Activated B cell treated with CpG ODN at 0.5 μM for 24 hours (primary cell): Measurements from ENCODE around the gene UBAC2. TPM values are rescaled to one million over a fixed set of nuclear protein-coding genes. Genes with fewer than 3 reads are reported as not detected.

Experiments
- ATAC-seq: fragments of 200-7000 bp; cut with Tn5 transposase; one replicate; pipeline ENCODE4 v1.10.0; 2021; ENCODE audit warnings: low read depth, mild to moderate bottlenecking, moderate library complexity
- CTCF ChIA-PET: fragments of 350-600 bp; sonication (Branson Sonifier 250); formaldehyde crosslinking; loops from one replicate; lab custom pipeline; 2021; ENCODE audit warnings: antibody characterized with exemption; lab: Charles Lee
- POLR2A ChIA-PET: fragments of 350-600 bp; sonication (Branson Sonifier 250); formaldehyde crosslinking; loops from one replicate; lab custom pipeline; 2021; ENCODE audit warnings: antibody characterized with exemption; lab: Charles Lee
- DNase-seq: peaks from one replicate; pipeline ENCODE4 v3.0.0; 2022
- H3K27ac Mint-ChIP-seq: one replicate; pipeline ENCODE4 v1.8.0; 2020; ENCODE audit warnings: mixed read lengths
- H3K27me3 Mint-ChIP-seq: one replicate; pipeline ENCODE4 v1.8.0; 2021; ENCODE audit warnings: mixed read lengths
- H3K36me3 Mint-ChIP-seq: one replicate; pipeline ENCODE4 v1.8.0; 2021; ENCODE audit warnings: low read depth, mixed read lengths
- H3K4me1 Mint-ChIP-seq: one replicate; pipeline ENCODE4 v1.8.0; 2021; ENCODE audit warnings: mixed read lengths
- H3K4me3 Mint-ChIP-seq: one replicate; pipeline ENCODE4 v1.8.0; 2020; ENCODE audit warnings: mild to moderate bottlenecking, mixed read lengths
- H3K9me3 Mint-ChIP-seq: one replicate; pipeline ENCODE4 v1.8.0; 2020; ENCODE audit warnings: mixed read lengths
- intact Hi-C: fragments of 100-400 bp; cut with micrococcal nuclease; formaldehyde crosslinking; loops from one replicate; pipeline ENCODE4 v1.15.1; 2024
- total RNA-seq: library from RNA; stranded (reverse); gene quantifications from 2 replicates; pipeline ENCODE4 v1.2.3, GENCODE V29; 2022
- TF ChIP-seq, protein P1 (sequence below): fragments of 200-600 bp; IDR thresholded peaks from one replicate; pipeline ENCODE4 v1.8.0; 2022; ENCODE audit warnings: antibody characterized with exemption, mild to moderate bottlenecking

Gene UBAC2
- total RNA-seq, 1 donor from 2014 or later, result 51.0 TPM

DNA sequence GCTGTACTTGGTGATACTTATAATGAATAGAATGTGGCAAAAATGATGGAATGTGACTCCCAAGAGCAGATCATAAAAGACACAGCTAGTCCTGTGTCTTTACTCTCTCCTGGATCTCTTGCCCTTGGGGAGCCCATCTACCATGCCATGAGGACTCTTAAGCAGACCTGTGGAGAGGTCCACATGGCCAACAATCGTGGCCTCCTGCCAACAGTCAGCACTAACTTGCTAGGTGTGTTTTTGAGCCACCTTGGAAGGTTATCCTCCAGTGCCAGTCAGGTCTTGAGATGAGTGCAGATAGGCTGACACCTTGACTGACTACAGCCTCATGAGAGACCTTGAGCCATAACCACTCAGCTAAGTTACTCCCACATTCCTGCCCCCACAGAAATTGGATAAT is 128.8 kb downstream of the UBAC2 start:
- H3K27me3 Mint-ChIP-seq, result no peaks in the 10 kb centered on the region
- ChIA-PET POLR2A (interaction anchor here (1.0 kb wide), 1 partner anchor 96 kb away, joined by 5 read pairs; no protein-coding TSS in a partner anchor), CTCF (interaction anchor here (0.7 to 1.3 kb wide), 2 partner anchors 18 to 46 kb away, joined by 3 read pairs; no protein-coding TSS in a partner anchor)
- intact Hi-C loops, result no loop called here
- ATAC-seq, result no peak
- H3K4me3 Mint-ChIP-seq, result no peak overlapping the region
- no peaks in the 10 kb centered on the region for H3K9me3 Mint-ChIP-seq
- H3K36me3 Mint-ChIP-seq, result peaks cover 32% of the 10 kb centered on the region
- no peak overlapping the region for H3K27ac Mint-ChIP-seq
- TF ChIP-seq, protein P1, sequence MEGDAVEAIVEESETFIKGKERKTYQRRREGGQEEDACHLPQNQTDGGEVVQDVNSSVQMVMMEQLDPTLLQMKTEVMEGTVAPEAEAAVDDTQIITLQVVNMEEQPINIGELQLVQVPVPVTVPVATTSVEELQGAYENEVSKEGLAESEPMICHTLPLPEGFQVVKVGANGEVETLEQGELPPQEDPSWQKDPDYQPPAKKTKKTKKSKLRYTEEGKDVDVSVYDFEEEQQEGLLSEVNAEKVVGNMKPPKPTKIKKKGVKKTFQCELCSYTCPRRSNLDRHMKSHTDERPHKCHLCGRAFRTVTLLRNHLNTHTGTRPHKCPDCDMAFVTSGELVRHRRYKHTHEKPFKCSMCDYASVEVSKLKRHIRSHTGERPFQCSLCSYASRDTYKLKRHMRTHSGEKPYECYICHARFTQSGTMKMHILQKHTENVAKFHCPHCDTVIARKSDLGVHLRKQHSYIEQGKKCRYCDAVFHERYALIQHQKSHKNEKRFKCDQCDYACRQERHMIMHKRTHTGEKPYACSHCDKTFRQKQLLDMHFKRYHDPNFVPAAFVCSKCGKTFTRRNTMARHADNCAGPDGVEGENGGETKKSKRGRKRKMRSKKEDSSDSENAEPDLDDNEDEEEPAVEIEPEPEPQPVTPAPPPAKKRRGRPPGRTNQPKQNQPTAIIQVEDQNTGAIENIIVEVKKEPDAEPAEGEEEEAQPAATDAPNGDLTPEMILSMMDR, result no peak
- H3K4me1 Mint-ChIP-seq, result peaks cover 39% of the 10 kb centered on the region
- no peak for DNase-seq

DNA sequence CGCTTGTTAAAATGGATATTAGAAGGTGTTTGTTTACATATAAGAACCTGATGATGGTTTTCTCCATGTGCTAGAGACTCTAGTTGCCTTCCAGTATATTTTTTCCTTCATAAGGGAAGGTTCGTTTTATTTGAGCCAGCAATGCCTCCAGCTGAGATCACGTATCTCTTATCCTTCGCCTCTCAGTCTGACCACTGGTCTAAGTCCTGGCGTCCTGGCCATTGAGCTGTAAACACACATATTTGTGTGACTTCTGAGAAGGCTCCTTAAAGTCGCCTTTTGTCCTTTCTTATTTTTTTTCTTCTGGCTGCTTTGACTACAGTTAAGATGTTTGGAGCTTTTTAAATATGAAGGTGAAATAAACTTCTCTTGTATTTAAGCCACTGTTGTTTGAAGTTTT is 130.3 kb downstream of the UBAC2 start:
- intact Hi-C loops, result no loop called here
- Mint-ChIP-seq H3K27ac (no peak overlapping the region), H3K36me3 (peaks cover 28% of the 10 kb centered on the region), H3K4me3 (no peak overlapping the region), H3K4me1 (peaks cover 44% of the 10 kb centered on the region), H3K9me3 (no peaks in the 10 kb centered on the region), H3K27me3 (no peaks in the 10 kb centered on the region)
- ATAC-seq, result no peak
- ChIA-PET POLR2A (no interaction called here), CTCF (no interaction called here)
- TF ChIP-seq, protein P1, result no peak
- no peak for DNase-seq

DNA sequence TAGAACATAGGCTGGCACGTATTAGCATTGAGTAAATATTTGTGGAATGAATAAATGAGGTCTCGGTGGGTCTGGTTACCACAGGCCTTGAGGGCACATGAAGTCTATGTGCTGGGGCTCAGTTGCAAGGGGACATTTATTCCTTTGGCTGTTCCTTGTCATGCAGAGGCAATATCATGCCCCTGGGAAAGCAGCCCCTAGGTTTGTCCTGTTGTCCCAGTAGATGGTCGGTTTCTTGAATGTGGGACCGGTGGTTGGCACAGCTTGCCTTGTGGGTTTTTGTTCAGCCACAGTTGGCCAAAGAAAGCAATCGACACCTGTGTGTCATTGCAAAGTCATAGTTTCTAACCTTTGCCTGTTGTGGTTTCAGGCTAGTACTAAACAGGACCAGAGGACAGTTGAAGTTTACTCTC is 131.2 kb downstream of the UBAC2 start:
- POLR2A ChIA-PET, result interaction anchor here (1.2 kb wide), 1 partner anchor 21 kb away, joined by 3 read pairs; no protein-coding TSS in a partner anchor
- Mint-ChIP-seq H3K4me1 (peaks cover 45% of the 10 kb centered on the region), H3K9me3 (no peaks in the 10 kb centered on the region), H3K36me3 (peaks cover 28% of the 10 kb centered on the region), H3K27me3 (no peaks in the 10 kb centered on the region), H3K4me3 (no peak overlapping the region), H3K27ac (no peak overlapping the region)
- intact Hi-C loops, result no loop called here
- TF ChIP-seq, protein P1, result no peak
- DNase-seq (no peak), ATAC-seq (no peak)
- CTCF ChIA-PET, result interaction anchor here (0.6 kb wide), 1 partner anchor 25 kb away, joined by 3 read pairs; the partner anchor contains the start of gene GPR183

DNA sequence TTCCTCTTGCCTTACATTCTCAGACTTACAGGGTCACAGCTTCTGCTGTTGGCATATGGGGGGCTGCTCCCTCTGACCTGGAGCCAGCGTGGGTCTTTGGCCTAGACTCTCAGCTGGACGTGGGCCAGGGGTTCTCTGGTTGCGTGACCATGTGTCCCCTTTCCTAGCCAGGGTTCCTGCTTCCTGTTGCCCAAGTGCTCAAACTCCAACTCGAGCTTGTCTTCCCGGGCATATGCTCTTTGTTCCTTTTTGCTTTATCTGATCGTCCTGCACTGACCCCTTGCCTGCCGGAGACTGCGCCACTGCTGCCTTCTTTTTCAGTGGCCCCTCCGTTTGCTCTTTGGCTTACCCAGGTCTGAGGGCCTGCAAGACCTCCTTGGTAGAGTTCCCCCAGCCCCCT is 131.8 kb downstream of the UBAC2 start:
- no peak for DNase-seq
- Mint-ChIP-seq H3K36me3 (peaks cover 26% of the 10 kb centered on the region), H3K4me1 (peaks cover 43% of the 10 kb centered on the region), H3K27me3 (no peaks in the 10 kb centered on the region), H3K4me3 (no peak overlapping the region), H3K9me3 (no peaks in the 10 kb centered on the region), H3K27ac (no peak overlapping the region)
- ATAC-seq, result no peak
- intact Hi-C loops, result no loop called here
- TF ChIP-seq, protein P1, result no peak
- ChIA-PET POLR2A (interaction anchor here (1.2 kb wide), 1 partner anchor 21 kb away, joined by 3 read pairs; no protein-coding TSS in a partner anchor), CTCF (interaction anchor here (0.6 kb wide), 2 partner anchors 25 to 62 kb away, joined by 3 read pairs; partner anchors contain the start of gene GPR183)

DNA sequence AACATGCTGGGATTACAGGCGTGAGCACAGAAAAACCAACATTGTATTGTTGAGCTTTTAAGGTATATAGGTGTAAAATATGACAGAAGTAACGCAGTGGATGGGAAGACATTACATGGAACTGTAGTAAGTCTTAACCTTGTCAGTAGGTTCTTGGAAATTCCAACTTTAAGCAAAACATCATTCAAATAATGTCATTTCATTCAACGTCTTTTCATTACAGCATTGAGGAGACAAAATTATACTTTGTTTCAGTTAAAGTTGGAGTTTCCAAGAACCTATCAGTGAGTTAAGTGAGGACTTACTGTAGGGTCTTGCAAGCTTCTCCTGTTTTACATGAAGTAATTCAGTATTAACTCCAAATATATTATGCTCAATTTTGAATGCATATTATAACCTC is 133.6 kb downstream of the UBAC2 start:
- DNase-seq, result no peak
- Mint-ChIP-seq H3K9me3 (no peaks in the 10 kb centered on the region), H3K27me3 (no peaks in the 10 kb centered on the region), H3K27ac (no peak overlapping the region), H3K4me1 (peaks cover 53% of the 10 kb centered on the region), H3K36me3 (peaks cover 32% of the 10 kb centered on the region), H3K4me3 (no peak overlapping the region)
- intact Hi-C loops, result loop anchor here (2.0 kb wide), 1 partner anchor 41 kb away; no protein-coding TSS in a partner anchor
- POLR2A ChIA-PET, result interaction anchor here (1.4 to 3.2 kb wide), 6 partner anchors 9 to 41 kb away, joined by 3 to 21 read pairs (median 8); partner anchors contain the start of gene GPR183
- ATAC-seq, result no peak
- CTCF ChIA-PET, result interaction anchor here (0.6 to 2.6 kb wide), 6 partner anchors 12 to 103 kb away, joined by 3 to 14 read pairs (median 3); no protein-coding TSS in a partner anchor
- TF ChIP-seq, protein P1, result no peak
